Esophagus muscularis mucosa (tissue), 3 donors: Measurements from ENCODE around the gene TMEM200B.

Experiments
- CTCF ChIP-seq, 3 experiments: fragments of 200-600 bp in 2 of 3; fragments of 450-650 bp in 1 of 3; sonication (generic) in 2 of 3; IDR thresholded peaks; one replicate each; pipeline ENCODE4 v1.5.1; 2017 to 2019; ENCODE audit warnings: antibody characterized with exemption in 3 of 3, mild to moderate bottlenecking in 2 of 3, moderate library complexity in 1 of 3
- POLR2AphosphoS5 ChIP-seq, 2 donors: sonication (generic); formaldehyde crosslinking; IDR thresholded peaks; one replicate each; pipeline ENCODE4 v1.6.1; 2017; ENCODE audit warnings: antibody characterized with exemption in 2 of 2

DNA sequence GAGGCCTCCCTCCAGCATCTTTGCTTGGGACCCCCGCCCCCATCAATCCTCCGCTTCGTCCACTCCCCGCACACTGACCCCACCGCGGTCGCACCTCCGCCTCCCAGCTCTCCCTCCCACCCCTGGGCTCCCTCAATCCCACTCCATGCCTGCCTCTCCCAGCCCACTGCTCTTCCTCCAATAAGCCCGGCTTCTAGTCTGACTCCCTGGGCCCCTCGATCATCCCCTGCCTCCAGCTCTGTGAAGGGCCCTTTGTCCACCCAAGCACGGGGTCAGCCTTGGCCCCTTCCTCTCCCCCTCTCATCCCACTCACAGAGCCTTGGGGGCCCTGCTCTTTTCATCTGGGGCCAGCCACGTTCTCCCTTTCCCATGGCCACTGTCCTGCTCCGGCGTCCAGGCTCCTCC is 1.5 kb upstream of the TMEM200B start:
- no peak for TF ChIP-seq POLR2AphosphoS5 (IDR thresholded peaks at IDR 0.05)
- TF ChIP-seq CTCF (IDR thresholded peaks at IDR 0.05) = no peak
